Measurements from ENCODE around the gene DNAH11. TPM values are rescaled to one million over a fixed set of nuclear protein-coding genes. Genes with fewer than 3 reads are reported as not detected.
"Not testable (repeated sequence)": the region's sequence is repeated elsewhere in the genome, so short reads cannot be mapped to it uniquely, and the experiment has no call there.

DNAH11 gene
- total RNA-seq, 1 donor from 2014 or later = 1.7 TPM

GRCh38 chr7:21731977-21732376 is 189.1 kb downstream of the DNAH11 start:
- H3K9me3 ChIP-seq = no peaks in the 10 kb centered on the region
- intact Hi-C loops (cut with DNase I) = no loop called here
- DNase-seq (ENCODE audit: extremely low spot score in 2 of 2) = no peak
- H3K27ac ChIP-seq = no peak overlapping the region
- H3K27me3 ChIP-seq = no peaks in the 10 kb centered on the region
- H3K4me1 ChIP-seq = no peaks in the 10 kb centered on the region
- H3K36me3 ChIP-seq = no peaks in the 10 kb centered on the region
- no peak for TF ChIP-seq POLR2AphosphoS5 (IDR thresholded peaks at IDR 0.05; ENCODE audit: insufficient read depth in 1 of 2, low read depth in 1 of 2)
- no peak for TF ChIP-seq POLR2A (IDR thresholded peaks at IDR 0.05)
- TF ChIP-seq, protein P1, sequence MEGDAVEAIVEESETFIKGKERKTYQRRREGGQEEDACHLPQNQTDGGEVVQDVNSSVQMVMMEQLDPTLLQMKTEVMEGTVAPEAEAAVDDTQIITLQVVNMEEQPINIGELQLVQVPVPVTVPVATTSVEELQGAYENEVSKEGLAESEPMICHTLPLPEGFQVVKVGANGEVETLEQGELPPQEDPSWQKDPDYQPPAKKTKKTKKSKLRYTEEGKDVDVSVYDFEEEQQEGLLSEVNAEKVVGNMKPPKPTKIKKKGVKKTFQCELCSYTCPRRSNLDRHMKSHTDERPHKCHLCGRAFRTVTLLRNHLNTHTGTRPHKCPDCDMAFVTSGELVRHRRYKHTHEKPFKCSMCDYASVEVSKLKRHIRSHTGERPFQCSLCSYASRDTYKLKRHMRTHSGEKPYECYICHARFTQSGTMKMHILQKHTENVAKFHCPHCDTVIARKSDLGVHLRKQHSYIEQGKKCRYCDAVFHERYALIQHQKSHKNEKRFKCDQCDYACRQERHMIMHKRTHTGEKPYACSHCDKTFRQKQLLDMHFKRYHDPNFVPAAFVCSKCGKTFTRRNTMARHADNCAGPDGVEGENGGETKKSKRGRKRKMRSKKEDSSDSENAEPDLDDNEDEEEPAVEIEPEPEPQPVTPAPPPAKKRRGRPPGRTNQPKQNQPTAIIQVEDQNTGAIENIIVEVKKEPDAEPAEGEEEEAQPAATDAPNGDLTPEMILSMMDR (IDR thresholded peaks at IDR 0.05) = no peak
- H3K4me3 ChIP-seq = no peak overlapping the region

- H3K27me3 ChIP-seq; H3K4me3 ChIP-seq; H3K36me3 ChIP-seq; DNase-seq (ENCODE audit: extremely low spot score in 2 of 2); intact Hi-C loops (cut with DNase I); H3K27ac ChIP-seq; H3K4me1 ChIP-seq; H3K9me3 ChIP-seq: not testable (repeated sequence)
These were observed 190.1 kb downstream of the DNAH11 start for GRCh38 chr7:21732956-21733355.

DNA sequence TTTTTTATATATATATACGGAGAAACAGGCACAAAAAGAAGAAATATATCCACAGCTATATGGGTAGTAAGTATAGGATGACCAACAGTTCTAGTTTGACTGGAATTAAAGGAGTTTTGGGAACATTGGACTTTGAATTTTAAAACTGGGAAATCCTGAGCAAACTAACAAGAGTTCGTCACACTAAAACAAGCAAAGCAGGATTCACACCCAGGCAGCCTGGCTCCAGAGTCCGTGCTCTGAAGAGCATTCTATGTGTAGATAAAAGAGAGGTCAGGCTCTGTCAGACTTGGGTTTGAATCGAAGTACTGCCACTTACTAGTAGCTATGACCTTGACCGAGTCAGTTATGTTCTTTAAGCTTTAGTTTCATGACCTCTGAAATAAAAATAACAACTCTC is 191.0 kb downstream of the DNAH11 start:
- no peaks in the 10 kb centered on the region for H3K4me1 ChIP-seq
- no peaks in the 10 kb centered on the region for H3K27me3 ChIP-seq
- H3K4me3 ChIP-seq = no peak overlapping the region
- DNase-seq (ENCODE audit: extremely low spot score in 2 of 2) = no peak
- H3K27ac ChIP-seq = no peak overlapping the region
- no peaks in the 10 kb centered on the region for H3K36me3 ChIP-seq
- intact Hi-C loops (cut with DNase I) = no loop called here
- no peaks in the 10 kb centered on the region for H3K9me3 ChIP-seq
- TF ChIP-seq POLR2A (IDR thresholded peaks at IDR 0.05) (no peak), POLR2AphosphoS5 (IDR thresholded peaks at IDR 0.05; ENCODE audit: insufficient read depth in 1 of 2, low read depth in 1 of 2) (no peak)
- TF ChIP-seq, protein P1 (IDR thresholded peaks at IDR 0.05) = no peak

- DNase-seq (ENCODE audit: extremely low spot score in 2 of 2) = no peak
- H3K4me1 ChIP-seq = no peaks in the 10 kb centered on the region
- no peaks in the 10 kb centered on the region for H3K9me3 ChIP-seq
- no peaks in the 10 kb centered on the region for H3K36me3 ChIP-seq
- H3K27ac ChIP-seq = no peak overlapping the region
- no peak overlapping the region for H3K4me3 ChIP-seq
- intact Hi-C loops (cut with DNase I) = no loop called here
- TF ChIP-seq, protein P1 (IDR thresholded peaks at IDR 0.05) = no peak
- TF ChIP-seq POLR2AphosphoS5 (IDR thresholded peaks at IDR 0.05; ENCODE audit: insufficient read depth in 1 of 2, low read depth in 1 of 2) (no peak), POLR2A (IDR thresholded peaks at IDR 0.05) (no peak)
- no peaks in the 10 kb centered on the region for H3K27me3 ChIP-seq
These were observed 200.7 kb downstream of the DNAH11 start for GRCh38 chr7:21743493-21743892.

DNA sequence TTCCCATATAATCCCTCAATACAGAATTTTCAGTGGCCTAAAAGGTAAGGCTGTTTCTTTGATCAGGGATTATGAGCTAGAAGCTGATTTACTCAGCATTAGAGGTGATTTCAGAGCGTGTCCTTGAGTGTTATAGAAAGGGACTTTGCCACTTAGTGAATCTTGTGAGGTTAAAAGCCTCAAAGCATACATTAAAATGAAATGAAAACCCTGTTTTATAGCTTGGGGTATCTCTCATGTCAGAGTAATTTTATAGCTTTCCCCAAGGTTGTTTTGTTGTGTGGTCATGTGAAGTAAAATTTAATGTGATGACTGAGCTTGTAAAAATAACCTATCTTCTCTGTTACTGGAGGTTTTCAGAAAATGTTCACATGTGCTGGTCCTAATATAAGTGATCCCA is 204.1 kb downstream of the DNAH11 start:
- intact Hi-C loops (cut with DNase I) = no loop called here

More for the DNA sequence above, 204.1 kb downstream of the DNAH11 start:
- no peaks in the 10 kb centered on the region for H3K27me3 ChIP-seq
- no peaks in the 10 kb centered on the region for H3K36me3 ChIP-seq
- H3K4me3 ChIP-seq = no peak overlapping the region
- TF ChIP-seq POLR2AphosphoS5 (IDR thresholded peaks at IDR 0.05; ENCODE audit: insufficient read depth in 1 of 2, low read depth in 1 of 2) (no peak), POLR2A (IDR thresholded peaks at IDR 0.05) (no peak)
- TF ChIP-seq, protein P1 (IDR thresholded peaks at IDR 0.05) = no peak
- H3K27ac ChIP-seq = no peak overlapping the region
- no peaks in the 10 kb centered on the region for H3K9me3 ChIP-seq
- no peak for DNase-seq (ENCODE audit: extremely low spot score in 2 of 2)
- no peaks in the 10 kb centered on the region for H3K4me1 ChIP-seq

Data from vagina (tissue), 2 donors.